SKM-1 treated with dmso at 0.1 percent for 144 hours (cell line): ENCODE measurements around the gene S100A12.

Experiments used
- DNase-seq: peaks from one replicate; lab custom pipeline; 2025; ENCODE audit not compliant: unreplicated experiment; lab: John Stamatoyannopoulos, UW

S100A12 gene

GRCh38 chr1:153370146-153370545 lies 5.3 kb downstream of the S100A12 start:
- no peak for DNase-seq

GRCh38 chr1:153368495-153368894 lies 6.9 kb downstream of the S100A12 start:
- peak; percentile 74 for DNase-seq

GRCh38 chr1:153367090-153367489 lies 8.3 kb downstream of the S100A12 start:
- DNase-seq, result no peak

- DNase-seq, result no peak
Observed at GRCh38 chr1:153366261-153366660, 9.2 kb downstream of the S100A12 start.

GRCh38 chr1:153365696-153366095 lies 9.7 kb downstream of the S100A12 start:
- DNase-seq, result no peak

- peak; percentile 97 for DNase-seq
Observed at GRCh38 chr1:153364766-153365666, 10.4 kb downstream of the S100A12 start.

- DNase-seq, result no peak
Observed at GRCh38 chr1:153364156-153364555, 11.3 kb downstream of the S100A12 start.

GRCh38 chr1:153363641-153364040 lies 11.8 kb downstream of the S100A12 start:
- DNase-seq, result no peak

- no peak for DNase-seq
Observed at GRCh38 chr1:153362187-153362775, 13.1 kb downstream of the S100A12 start.

- DNase-seq, result no peak
Observed at GRCh38 chr1:153361480-153362109, 13.8 kb downstream of the S100A12 start.

GRCh38 chr1:153360592-153361479 lies 14.6 kb downstream of the S100A12 start:
- DNase-seq, result no peak

GRCh38 chr1:153360190-153360589 lies 15.2 kb downstream of the S100A12 start:
- DNase-seq, result no peak

GRCh38 chr1:153359241-153359640 lies 16.2 kb downstream of the S100A12 start:
- no peak for DNase-seq

- no peak for DNase-seq
Observed at GRCh38 chr1:153358691-153358975, 16.8 kb downstream of the S100A12 start.

- DNase-seq, result peak; percentile 78
Observed at GRCh38 chr1:153357853-153358690, 17.3 kb downstream of the S100A12 start, which contains the start of gene S100A9. S100A9 (plus strand) TSS chr1:153357854; CDS start chr1:153358284, 430 bp downstream.

GRCh38 chr1:153357076-153357852 lies 18.2 kb downstream of the S100A12 start:
- peak; percentile 98 for DNase-seq

- no peak for DNase-seq
Observed at GRCh38 chr1:153356392-153357075, 18.9 kb downstream of the S100A12 start.

- DNase-seq, result peak; percentile 93
Observed at GRCh38 chr1:153355445-153356071, 19.9 kb downstream of the S100A12 start.
